Upper lobe of left lung (tissue), 4 donors: ENCODE measurements around the gene TUBGCP2.

ENCODE experiments used
- CTCF ChIP-seq, 6 experiments: fragments of 450-650 bp in 4 of 6; fragments of 200-600 bp in 2 of 6; sonication (generic) in 2 of 6; IDR thresholded peaks; one replicate each; pipeline ENCODE4 v1.5.1; 2016 to 2019; ENCODE audit warnings: antibody characterized with exemption in 6 of 6
- EP300 ChIP-seq, 4 donors: sonication (generic); formaldehyde crosslinking; IDR thresholded peaks; one replicate each; pipeline ENCODE4 v1.5.1; 2017; ENCODE audit warnings: antibody characterized with exemption in 4 of 4, control low read depth in 2 of 4
- POLR2A ChIP-seq, 4 donors: fragments of 450-650 bp; IDR thresholded peaks; one replicate each; pipeline ENCODE4 v1.5.1; 2016 to 2017; ENCODE audit warnings: antibody characterized with exemption in 4 of 4, mild to moderate bottlenecking in 2 of 4
- POLR2AphosphoS5 ChIP-seq, 2 donors: sonication (generic); formaldehyde crosslinking; IDR thresholded peaks; one replicate each; pipeline ENCODE4 v1.5.1; 2017; ENCODE audit warnings: antibody characterized with exemption in 2 of 2

- TF ChIP-seq POLR2AphosphoS5 (IDR thresholded peaks at IDR 0.05) (no peak), CTCF (IDR thresholded peaks at IDR 0.05) (no peak), POLR2A (IDR thresholded peaks at IDR 0.05) (no peak), EP300 (IDR thresholded peaks at IDR 0.05) (no peak)
Measured at GRCh38 chr10:133245439-133246235, 63.0 kb downstream of the TUBGCP2 start.
